ENCODE results near the gene IL16. TPM values are rescaled to one million over a fixed set of nuclear protein-coding genes. Genes with fewer than 3 reads are reported as not detected.

IL16 gene
- polyA plus RNA-seq, 2 of the 4 experiments (the other 2 are of a cell fraction): 0.09 TPM; not detected in 1

DNA sequence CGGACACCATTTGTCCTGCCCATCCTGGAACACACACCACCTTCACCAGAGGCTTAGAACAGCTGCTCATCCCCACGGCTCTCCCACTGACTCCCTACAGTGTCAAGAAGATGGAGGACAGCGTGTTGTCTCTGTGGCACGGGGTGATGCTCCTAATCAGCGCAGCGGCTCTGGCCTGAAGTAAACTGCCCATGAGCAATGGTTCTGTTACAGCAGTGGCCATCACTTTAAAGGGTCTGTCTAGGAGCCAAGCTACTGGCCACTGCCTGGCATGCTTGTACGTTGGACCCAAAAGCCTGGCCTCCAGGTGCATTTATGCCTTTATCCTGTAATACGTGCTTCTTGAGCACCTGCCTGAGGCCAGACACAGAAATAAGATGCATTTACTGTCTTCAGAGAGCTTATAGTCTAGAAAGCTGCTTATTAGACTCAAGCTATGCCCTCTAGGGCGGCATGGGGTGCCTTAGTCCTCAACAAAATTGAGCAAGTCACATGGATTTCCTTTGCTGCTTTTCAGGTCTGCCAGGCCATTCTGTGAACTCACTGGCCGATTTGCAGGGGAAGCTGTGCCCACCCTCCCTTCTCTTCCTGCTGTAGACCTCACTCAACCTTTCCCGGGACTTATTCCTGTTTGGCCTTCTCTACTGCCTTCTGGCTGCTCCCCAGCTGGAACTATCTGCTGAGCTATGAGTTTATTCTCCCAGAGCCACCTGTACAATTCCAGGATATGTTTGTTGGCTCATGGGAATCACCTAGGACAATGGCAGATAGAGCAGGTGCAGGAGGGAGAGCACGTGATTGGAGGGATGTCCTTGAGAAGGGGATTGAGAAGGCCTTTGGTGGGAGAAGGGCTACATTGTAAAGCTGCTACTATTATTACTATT, 75.3 kb downstream of the IL16 start:
- FAIRE-seq: no peak
- H3K9me3 ChIP-seq: peaks cover 10% of the 10 kb centered on the region; the same call in 2 of the 3 replicates
- no peak for DNase-seq (ENCODE audit: low read depth in 1 of 2, low spot score in 1 of 2)
- H3K27ac ChIP-seq: no peak overlapping the region
- TF ChIP-seq MAFK (IDR thresholded peaks at IDR 0.05; ENCODE audit: partially characterized antibody): peak; percentile 6
- TF ChIP-seq CEBPB (IDR thresholded peaks at IDR 0.05): no peak
- 28% methylated on average over 12 of the region's 12 CpGs for WGBS (ENCODE audit: missing lambda C conversion rate)
- ATAC-seq: no peak
- CTCF ChIA-PET: interaction anchor here (0.7 to 20.2 kb wide), 12 partner anchors 9 to 775 kb away, joined by 3 to 361 read pairs (median 4); no protein-coding TSS in a partner anchor
- no peaks in the 10 kb centered on the region for H3K4me1 ChIP-seq
- POLR2A ChIA-PET: no interaction called here
- H3K4me3 ChIP-seq: no peak overlapping the region
- H3K4me2 ChIP-seq: no peak overlapping the region

DNA sequence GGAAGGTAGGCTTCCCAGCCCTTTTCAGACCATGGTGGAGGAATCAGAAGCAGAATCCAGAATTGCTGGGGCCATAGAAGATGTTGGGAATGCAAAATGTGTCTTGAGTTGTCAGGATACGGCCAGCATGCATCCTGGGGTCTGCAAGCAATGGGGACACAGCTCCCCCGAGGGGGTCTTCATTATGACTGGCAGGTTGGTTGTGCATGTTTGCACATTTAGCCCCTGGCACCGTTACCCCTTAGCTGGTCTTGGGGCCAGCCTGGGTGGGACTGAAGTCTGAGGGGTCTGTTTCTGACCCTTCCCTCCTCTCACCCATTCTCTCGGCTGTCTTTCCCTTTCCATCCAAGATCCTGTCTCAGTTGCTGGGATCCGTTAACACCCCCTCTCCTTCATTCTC, 76.5 kb downstream of the IL16 start:
- Histone ChIP-seq H3K4me2 (no peak overlapping the region), H3K4me1 (no peaks in the 10 kb centered on the region), H3K4me3 (no peak overlapping the region), H3K9me3 (peaks cover 15% of the 10 kb centered on the region; the same call in 2 of the 3 replicates), H3K27ac (no peak overlapping the region)
- 1% methylated on average over 5 of the region's 5 CpGs for WGBS (ENCODE audit: missing lambda C conversion rate)
- CTCF ChIA-PET: interaction anchor here (0.7 to 20.2 kb wide), 16 partner anchors 13 to 774 kb away, joined by 3 to 361 read pairs (median 6); partner anchors contain the start of gene STARD5
- no peak for TF ChIP-seq RCOR1 (IDR thresholded peaks at IDR 0.05; ENCODE audit: low read depth, low read length)
- TF ChIP-seq ZNF302 (CRISPR knock-in tag; IDR thresholded peaks at IDR 0.05): no peak
- TF ChIP-seq CHD2 (IDR thresholded peaks at IDR 0.05; ENCODE audit: low read length, partially characterized antibody): no peak
- no peak for TF ChIP-seq GATA3 (IDR thresholded peaks at IDR 0.05; ENCODE audit: borderline replicate concordance)
- TF ChIP-seq EHF (CRISPR knock-in tag; IDR thresholded peaks at IDR 0.05): no peak
- TF ChIP-seq FOXS1 (CRISPR knock-in tag; IDR thresholded peaks at IDR 0.05): no peak
- no peak for TF ChIP-seq MAZ (IDR thresholded peaks at IDR 0.05; ENCODE audit: borderline replicate concordance, low read depth, low read length)
- TF ChIP-seq KDM1A (IDR thresholded peaks at IDR 0.05; ENCODE audit: low read depth): no peak
- TF ChIP-seq RFX5 (IDR thresholded peaks at IDR 0.05): no peak
- POLR2A ChIA-PET: no interaction called here
- no peak for DNase-seq (ENCODE audit: low read depth in 1 of 2, low spot score in 1 of 2)
- FAIRE-seq: no peak
- no peak for ATAC-seq

DNA sequence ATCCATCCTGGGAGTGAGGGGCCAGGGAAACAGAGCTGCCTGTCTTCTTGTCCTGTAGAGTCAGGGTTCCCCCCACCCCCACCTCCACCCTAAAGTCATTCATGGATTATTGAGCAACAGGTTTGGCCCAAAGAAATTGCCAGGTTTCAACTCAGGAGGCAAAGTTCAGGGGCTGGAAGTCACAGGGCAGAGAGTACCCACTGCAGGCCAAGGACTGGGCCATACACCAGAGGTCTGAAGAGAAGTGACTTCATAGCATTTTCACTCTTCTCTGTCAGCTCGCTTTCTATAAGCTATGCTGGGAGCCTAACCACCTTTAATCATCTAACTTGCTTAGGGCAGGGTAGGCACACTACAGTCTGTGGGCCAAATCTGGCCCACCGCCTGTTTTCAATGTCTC, 77.2 kb downstream of the IL16 start:
- ChIA-PET CTCF (interaction anchor here (0.5 to 20.2 kb wide), 34 partner anchors 8 to 183 kb away, joined by 3 to 361 read pairs (median 10); partner anchors contain the start of gene STARD5), POLR2A (no interaction called here)
- WGBS (ENCODE audit: missing lambda C conversion rate): 29% methylated on average over 2 of the region's 2 CpGs
- Histone ChIP-seq H3K9me3 (peaks cover 15% of the 10 kb centered on the region; the same call in 2 of the 3 replicates), H3K27ac (no peak overlapping the region), H3K4me2 (no peak overlapping the region), H3K4me3 (no peak overlapping the region), H3K4me1 (no peaks in the 10 kb centered on the region)
- DNase-seq (ENCODE audit: low read depth in 1 of 2, low spot score in 1 of 2): no peak
- no peak for ATAC-seq
- FAIRE-seq: no peak
- TF ChIP-seq, protein P1, sequence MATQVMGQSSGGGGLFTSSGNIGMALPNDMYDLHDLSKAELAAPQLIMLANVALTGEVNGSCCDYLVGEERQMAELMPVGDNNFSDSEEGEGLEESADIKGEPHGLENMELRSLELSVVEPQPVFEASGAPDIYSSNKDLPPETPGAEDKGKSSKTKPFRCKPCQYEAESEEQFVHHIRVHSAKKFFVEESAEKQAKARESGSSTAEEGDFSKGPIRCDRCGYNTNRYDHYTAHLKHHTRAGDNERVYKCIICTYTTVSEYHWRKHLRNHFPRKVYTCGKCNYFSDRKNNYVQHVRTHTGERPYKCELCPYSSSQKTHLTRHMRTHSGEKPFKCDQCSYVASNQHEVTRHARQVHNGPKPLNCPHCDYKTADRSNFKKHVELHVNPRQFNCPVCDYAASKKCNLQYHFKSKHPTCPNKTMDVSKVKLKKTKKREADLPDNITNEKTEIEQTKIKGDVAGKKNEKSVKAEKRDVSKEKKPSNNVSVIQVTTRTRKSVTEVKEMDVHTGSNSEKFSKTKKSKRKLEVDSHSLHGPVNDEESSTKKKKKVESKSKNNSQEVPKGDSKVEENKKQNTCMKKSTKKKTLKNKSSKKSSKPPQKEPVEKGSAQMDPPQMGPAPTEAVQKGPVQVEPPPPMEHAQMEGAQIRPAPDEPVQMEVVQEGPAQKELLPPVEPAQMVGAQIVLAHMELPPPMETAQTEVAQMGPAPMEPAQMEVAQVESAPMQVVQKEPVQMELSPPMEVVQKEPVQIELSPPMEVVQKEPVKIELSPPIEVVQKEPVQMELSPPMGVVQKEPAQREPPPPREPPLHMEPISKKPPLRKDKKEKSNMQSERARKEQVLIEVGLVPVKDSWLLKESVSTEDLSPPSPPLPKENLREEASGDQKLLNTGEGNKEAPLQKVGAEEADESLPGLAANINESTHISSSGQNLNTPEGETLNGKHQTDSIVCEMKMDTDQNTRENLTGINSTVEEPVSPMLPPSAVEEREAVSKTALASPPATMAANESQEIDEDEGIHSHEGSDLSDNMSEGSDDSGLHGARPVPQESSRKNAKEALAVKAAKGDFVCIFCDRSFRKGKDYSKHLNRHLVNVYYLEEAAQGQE (IDR thresholded peaks at IDR 0.05): no peak
- TF ChIP-seq NPAS2 (CRISPR knock-in tag; IDR thresholded peaks at IDR 0.05; ENCODE audit: borderline replicate concordance) (no peak), CBX2 (IDR thresholded peaks at IDR 0.05; ENCODE audit: borderline replicate concordance, low read depth) (no peak), EHF (CRISPR knock-in tag; IDR thresholded peaks at IDR 0.05) (no peak), ZSCAN20 (CRISPR knock-in tag; IDR thresholded peaks at IDR 0.05) (no peak), FOSB (CRISPR knock-in tag; IDR thresholded peaks at IDR 0.05) (no peak), CBX8 (IDR thresholded peaks at IDR 0.05) (no peak), HEYL (CRISPR knock-in tag; IDR thresholded peaks at IDR 0.05) (no peak), TFCP2L1 (CRISPR knock-in tag; IDR thresholded peaks at IDR 0.05) (no peak), RAD21 (conservative IDR thresholded peaks at IDR 0.05 in 1 of 2, IDR thresholded peaks at IDR 0.05 in 1 of 2) (no peak), CEBPB (IDR thresholded peaks at IDR 0.05) (no peak), PHF8 (IDR thresholded peaks at IDR 0.05; ENCODE audit: borderline replicate concordance, low read depth) (no peak), RNF2 (IDR thresholded peaks at IDR 0.05; ENCODE audit: borderline replicate concordance, low read depth) (no peak)
- TF ChIP-seq, protein P2, sequence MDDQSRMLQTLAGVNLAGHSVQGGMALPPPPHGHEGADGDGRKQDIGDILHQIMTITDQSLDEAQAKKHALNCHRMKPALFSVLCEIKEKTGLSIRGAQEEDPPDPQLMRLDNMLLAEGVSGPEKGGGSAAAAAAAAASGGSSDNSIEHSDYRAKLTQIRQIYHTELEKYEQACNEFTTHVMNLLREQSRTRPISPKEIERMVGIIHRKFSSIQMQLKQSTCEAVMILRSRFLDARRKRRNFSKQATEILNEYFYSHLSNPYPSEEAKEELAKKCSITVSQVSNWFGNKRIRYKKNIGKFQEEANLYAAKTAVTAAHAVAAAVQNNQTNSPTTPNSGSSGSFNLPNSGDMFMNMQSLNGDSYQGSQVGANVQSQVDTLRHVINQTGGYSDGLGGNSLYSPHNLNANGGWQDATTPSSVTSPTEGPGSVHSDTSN (IDR thresholded peaks at IDR 0.05): no peak
- TF ChIP-seq, protein P3, sequence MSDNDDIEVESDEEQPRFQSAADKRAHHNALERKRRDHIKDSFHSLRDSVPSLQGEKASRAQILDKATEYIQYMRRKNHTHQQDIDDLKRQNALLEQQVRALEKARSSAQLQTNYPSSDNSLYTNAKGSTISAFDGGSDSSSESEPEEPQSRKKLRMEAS (IDR thresholded peaks at IDR 0.05): no peak
- TF ChIP-seq, protein P4, sequence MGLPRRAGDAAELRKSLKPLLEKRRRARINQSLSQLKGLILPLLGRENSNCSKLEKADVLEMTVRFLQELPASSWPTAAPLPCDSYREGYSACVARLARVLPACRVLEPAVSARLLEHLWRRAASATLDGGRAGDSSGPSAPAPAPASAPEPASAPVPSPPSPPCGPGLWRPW (IDR thresholded peaks at IDR 0.05): no peak
